Upper lobe of right lung (tissue), 1 donor: ENCODE results near the gene FANCC. TPM values are rescaled to one million over a fixed set of nuclear protein-coding genes. Genes with fewer than 3 reads are reported as not detected.

Experiments
- ATAC-seq: fragments of 200-7000 bp; cut with Tn5 transposase; one replicate; pipeline ENCODE4 v1.9.1; 2020; ENCODE audit warnings: mild to moderate bottlenecking, moderate library complexity
- DNase-seq: peaks from one replicate; pipeline ENCODE4 v3.0.0-alpha.2; 2020
- H3K27ac ChIP-seq: fragments of 200-600 bp; one replicate; pipeline ENCODE4 v1.8.0; 2022
- H3K27me3 ChIP-seq: fragments of 200-600 bp; one replicate; pipeline ENCODE4 v1.8.0; 2022; ENCODE audit warnings: mild to moderate bottlenecking
- H3K36me3 ChIP-seq: fragments of 200-600 bp; one replicate; pipeline ENCODE4 v1.8.0; 2022
- H3K4me1 ChIP-seq: fragments of 200-600 bp; one replicate; pipeline ENCODE4 v1.8.0; 2022
- H3K4me3 ChIP-seq: fragments of 200-600 bp; one replicate; pipeline ENCODE4 v1.8.0; 2022; ENCODE audit warnings: mild to moderate bottlenecking
- H3K9me3 ChIP-seq: fragments of 200-600 bp; one replicate; pipeline ENCODE4 v1.8.0; 2022
- intact Hi-C: fragments of 100-400 bp; cut with DNase I; formaldehyde crosslinking; loops from one replicate; pipeline ENCODE4 v1.11.0; 2022
- total RNA-seq: library from RNA; stranded (reverse); fragmentation: NEBNext Ultra II Directional; extraction: Animal tissue kit (Norgen Biotek cat#: 25700); gene quantifications from one replicate; pipeline ENCODE4 v1.2.1, GENCODE V29; 2021
- TF ChIP-seq, protein P1 (sequence below): fragments of 200-600 bp; IDR thresholded peaks from one replicate; pipeline ENCODE4 v1.8.0; 2022; ENCODE audit warnings: antibody characterized with exemption
- donor health status: DM: no; HTN: yes; CAD: no; lungs with severe emphysema.

FANCC gene
- total RNA-seq, 1 donor from 2014 or later: 13.5 TPM

DNA sequence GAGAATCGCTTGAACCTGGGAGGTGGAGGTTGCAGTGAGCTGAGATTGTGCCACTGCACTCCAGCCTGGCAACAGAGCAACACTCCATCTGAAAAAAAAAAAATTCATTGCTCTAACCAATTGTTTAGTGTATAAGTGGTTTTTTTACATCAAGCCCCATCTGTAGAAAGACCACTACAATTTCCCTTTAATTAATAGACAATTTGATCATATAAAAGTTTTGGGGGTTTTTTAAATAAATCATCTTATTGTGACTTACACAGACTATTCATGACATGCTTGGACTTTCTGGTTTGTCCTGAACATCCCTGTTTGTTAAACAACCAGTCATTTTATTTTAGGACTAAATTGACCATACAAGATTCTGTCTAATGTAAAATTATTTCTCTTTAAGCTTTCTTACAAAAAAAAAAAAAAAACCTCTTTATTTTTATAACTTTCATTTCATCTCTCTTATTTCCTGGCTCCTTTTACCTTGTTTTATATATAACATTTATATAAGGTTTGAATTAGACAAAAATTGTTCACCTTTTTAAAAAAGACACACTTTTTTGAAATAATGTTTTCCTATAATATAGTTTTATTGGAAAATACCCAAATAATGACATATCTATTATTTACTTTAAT is 9.8 kb upstream of the FANCC start:
- Histone ChIP-seq H3K27me3 (no peaks in the 10 kb centered on the region), H3K36me3 (no peaks in the 10 kb centered on the region), H3K27ac (no peak overlapping the region), H3K9me3 (no peaks in the 10 kb centered on the region), H3K4me3 (no peak overlapping the region), H3K4me1 (no peaks in the 10 kb centered on the region)
- ATAC-seq: no peak
- intact Hi-C loops: no loop called here
- TF ChIP-seq, protein P1, sequence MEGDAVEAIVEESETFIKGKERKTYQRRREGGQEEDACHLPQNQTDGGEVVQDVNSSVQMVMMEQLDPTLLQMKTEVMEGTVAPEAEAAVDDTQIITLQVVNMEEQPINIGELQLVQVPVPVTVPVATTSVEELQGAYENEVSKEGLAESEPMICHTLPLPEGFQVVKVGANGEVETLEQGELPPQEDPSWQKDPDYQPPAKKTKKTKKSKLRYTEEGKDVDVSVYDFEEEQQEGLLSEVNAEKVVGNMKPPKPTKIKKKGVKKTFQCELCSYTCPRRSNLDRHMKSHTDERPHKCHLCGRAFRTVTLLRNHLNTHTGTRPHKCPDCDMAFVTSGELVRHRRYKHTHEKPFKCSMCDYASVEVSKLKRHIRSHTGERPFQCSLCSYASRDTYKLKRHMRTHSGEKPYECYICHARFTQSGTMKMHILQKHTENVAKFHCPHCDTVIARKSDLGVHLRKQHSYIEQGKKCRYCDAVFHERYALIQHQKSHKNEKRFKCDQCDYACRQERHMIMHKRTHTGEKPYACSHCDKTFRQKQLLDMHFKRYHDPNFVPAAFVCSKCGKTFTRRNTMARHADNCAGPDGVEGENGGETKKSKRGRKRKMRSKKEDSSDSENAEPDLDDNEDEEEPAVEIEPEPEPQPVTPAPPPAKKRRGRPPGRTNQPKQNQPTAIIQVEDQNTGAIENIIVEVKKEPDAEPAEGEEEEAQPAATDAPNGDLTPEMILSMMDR: no peak
- no peak for DNase-seq

DNA sequence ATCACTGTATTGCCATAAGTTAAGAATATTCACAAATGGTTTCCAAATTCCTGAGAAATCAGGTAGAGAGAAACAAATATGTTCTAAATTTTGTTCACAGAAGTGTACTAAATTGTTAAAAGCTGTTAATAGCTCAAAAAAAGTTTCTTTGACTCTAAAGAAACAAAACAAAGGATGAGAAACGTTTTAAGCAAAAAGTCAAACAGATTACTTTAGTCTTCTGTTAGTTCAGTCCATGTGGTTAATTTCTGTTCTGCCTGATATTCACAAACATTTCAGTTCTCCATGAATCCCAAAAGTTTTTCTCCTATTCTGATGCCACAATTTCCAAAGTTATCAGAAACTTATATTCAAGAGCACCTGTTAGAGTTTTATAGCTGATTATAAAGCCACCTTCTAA is 7.7 kb upstream of the FANCC start:
- H3K9me3 ChIP-seq: no peaks in the 10 kb centered on the region
- H3K4me1 ChIP-seq: no peaks in the 10 kb centered on the region
- TF ChIP-seq, protein P1: no peak
- H3K27me3 ChIP-seq: no peaks in the 10 kb centered on the region
- H3K4me3 ChIP-seq: no peak overlapping the region
- no peaks in the 10 kb centered on the region for H3K36me3 ChIP-seq
- intact Hi-C loops: no loop called here
- DNase-seq (no peak), ATAC-seq (no peak)
- no peak overlapping the region for H3K27ac ChIP-seq

DNA sequence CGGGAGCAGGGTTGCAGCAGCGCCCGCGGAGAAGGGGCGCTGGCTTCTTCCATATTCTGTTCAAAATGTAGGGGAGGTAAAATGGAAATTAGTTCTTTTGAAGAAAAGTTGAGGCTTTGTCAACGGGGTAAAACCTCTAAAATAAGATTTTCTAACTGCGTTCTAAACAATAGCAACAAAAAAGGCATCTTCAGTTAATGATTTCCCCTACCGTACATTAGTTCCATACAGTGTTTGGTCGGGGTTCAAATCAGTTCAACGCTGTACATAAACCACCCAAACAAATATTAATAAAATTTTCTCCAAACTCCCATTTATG is 343 bp upstream of the FANCC start:
- intact Hi-C loops: no loop called here
- H3K27ac ChIP-seq: peak overlapping the region; percentile 95
- peak overlapping the region; percentile 100 for H3K4me3 ChIP-seq
- H3K36me3 ChIP-seq: no peaks in the 10 kb centered on the region
- peaks cover 9% of the 10 kb centered on the region for H3K4me1 ChIP-seq
- no peaks in the 10 kb centered on the region for H3K27me3 ChIP-seq
- no peaks in the 10 kb centered on the region for H3K9me3 ChIP-seq
- ATAC-seq (no peak), DNase-seq (no peak)
- TF ChIP-seq, protein P1: no peak

DNA sequence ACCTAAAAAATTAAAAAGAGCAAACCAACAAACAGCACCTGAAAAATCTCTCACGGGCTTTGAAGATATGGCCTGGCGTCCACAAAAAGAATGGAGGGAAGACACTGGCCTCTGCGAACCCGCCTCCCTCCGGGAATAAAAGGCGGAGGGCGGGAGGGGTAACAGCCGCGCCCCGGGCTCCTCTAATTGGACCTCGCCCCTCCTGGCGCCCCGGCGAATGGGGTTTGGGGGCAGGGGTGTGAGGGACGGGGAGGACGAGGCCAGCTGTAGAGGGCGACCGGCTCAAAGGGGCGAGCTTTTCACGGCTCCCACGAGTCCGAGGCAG is 753 bp downstream of the FANCC start:
- Histone ChIP-seq H3K4me3 (peak overlapping the region; percentile 100), H3K36me3 (no peaks in the 10 kb centered on the region), H3K27ac (peak overlapping the region; percentile 95), H3K27me3 (no peaks in the 10 kb centered on the region), H3K4me1 (peaks cover 9% of the 10 kb centered on the region), H3K9me3 (no peaks in the 10 kb centered on the region)
- ATAC-seq (peak; percentile 76), DNase-seq (peak; percentile 87)
- intact Hi-C loops: no loop called here
- TF ChIP-seq, protein P1: no peak

DNA sequence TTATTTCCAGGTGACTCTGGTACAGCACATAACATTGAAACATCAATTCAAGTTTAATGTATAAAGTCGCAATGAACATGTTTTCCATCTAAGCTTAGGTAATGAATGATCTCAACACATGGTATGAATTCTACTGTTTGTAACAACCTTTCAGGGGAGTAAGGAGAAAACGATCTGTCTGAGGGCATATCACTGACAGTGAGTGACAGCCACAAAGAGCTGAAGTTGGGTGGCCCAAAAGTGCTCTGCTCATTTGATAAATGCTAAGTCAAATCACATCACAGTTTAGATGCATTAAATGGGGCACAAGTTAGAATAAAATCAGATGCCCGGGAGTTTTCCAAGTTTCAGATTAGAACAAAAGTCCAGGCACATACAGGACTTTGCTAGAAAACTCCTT is 1.2 kb downstream of the FANCC start:
- no peaks in the 10 kb centered on the region for H3K9me3 ChIP-seq
- TF ChIP-seq, protein P1: no peak
- H3K36me3 ChIP-seq: no peaks in the 10 kb centered on the region
- intact Hi-C loops: no loop called here
- DNase-seq (no peak), ATAC-seq (no peak)
- H3K4me1 ChIP-seq: peaks cover 9% of the 10 kb centered on the region
- no peaks in the 10 kb centered on the region for H3K27me3 ChIP-seq
- peak overlapping the region; percentile 100 for H3K4me3 ChIP-seq
- H3K27ac ChIP-seq: peak overlapping the region; percentile 95
